Adipose tissue (tissue), 3 donors: ENCODE measurements around the gene PPP1CA. TPM values are rescaled to one million over a fixed set of nuclear protein-coding genes. Genes with fewer than 3 reads are reported as not detected.
A peak's percentile ranks its signal among the peaks of the same experiment; 100 is the strongest.
"Not testable (repeated sequence)": the region's sequence is repeated elsewhere in the genome, so short reads cannot be mapped to it uniquely, and the experiment has no call there.

Experiments used
- H3K27ac ChIP-seq: one replicate; pipeline ENCODE4 v1.5.1; 2013; ENCODE audit warnings: low read depth, low read length
- WGBS, 3 donors: extraction: QIAGEN DNeasy Blood & Tissue Kit; methylation state at CpG; one replicate each; pipeline ENCODE4 v1.1.7; 2013; 5-methylcytosine and 5-hydroxymethylcytosine counted together
- polyA plus RNA-seq, 3 donors: library from polyadenylated mRNA; stranded (reverse); fragments of 200-250 nt; gene quantifications; one replicate each; pipeline ENCODE4 v1.2.3, GENCODE V29; 2013
- donor health status: healthy with polysubstance abuse.
- donor health status: Bipolar disorder and iron deficiency.
- donor health status: healthy.

Gene PPP1CA
- polyA plus RNA-seq, 3 donors: 82.3 to 97.8 (median 93.6) TPM

DNA sequence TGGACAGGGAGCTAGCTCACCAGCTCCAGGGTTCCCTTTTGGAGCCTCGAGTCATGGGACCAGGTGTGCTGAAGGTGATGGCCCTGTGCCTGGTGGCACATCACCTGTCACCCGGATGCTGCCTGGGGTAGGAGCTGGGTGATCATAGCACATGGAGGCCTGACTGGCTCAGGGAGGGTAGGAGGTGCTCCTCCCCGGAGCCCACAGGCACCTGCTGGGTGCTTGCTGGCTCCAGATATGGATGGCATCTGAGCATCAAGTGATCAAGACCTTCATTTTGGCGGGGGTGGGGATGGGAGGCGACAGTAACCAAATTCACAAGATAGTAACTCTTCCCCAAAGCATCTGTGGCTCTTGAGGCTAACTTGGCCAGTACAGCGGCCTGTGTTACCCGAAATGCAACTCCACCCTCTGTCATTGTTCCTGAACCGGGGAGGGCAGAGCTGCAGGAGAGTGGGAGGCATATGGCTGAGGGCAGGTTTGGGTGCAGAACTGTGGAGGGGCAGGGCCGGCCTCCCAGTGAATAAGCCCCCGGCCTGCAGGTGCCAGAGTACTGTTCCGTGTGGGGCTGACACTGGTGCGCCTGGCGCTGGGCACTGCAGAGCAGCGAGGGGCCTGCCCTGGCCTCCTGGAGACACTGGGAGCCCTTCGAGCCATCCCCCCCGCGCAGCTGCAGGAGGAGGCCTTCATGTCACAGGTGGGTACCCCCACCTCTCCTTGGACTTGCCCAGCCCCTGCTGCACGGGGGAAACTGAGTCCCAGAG, 7.0 kb upstream of the PPP1CA start:
- H3K27ac ChIP-seq: no peak overlapping the region
- 54 to 62% (median 58%) methylated on average over 18 of the region's 18 CpGs for WGBS, 3 donors

DNA sequence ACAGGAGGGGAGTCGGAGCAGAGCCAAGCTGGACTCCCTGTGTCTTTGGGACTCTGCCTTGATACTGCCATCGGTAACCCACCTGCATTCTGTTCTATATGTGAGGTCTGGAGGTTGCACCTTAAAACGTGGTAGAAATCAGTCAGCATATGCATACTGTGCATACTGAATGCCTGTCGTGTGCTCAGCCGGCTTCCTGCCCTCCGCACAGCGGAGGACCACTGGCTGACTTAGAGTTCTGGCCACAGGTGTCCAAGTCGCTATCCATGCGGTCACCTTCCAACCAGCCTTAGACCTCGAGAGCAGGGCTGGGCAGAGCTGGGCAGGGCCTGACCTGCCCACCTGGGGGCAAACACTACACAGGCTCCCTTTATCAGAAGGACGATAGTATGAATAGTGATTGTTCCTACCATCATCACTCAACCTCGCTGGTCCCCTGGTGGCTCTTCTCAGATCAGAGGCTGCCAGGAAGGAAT, 6.1 kb upstream of the PPP1CA start:
- no peak overlapping the region for H3K27ac ChIP-seq
- WGBS, 3 donors: 57 to 75% (median 63%) methylated on average over 12 of the region's 12 CpGs

GRCh38 chr11:67406969-67407687, 5.5 kb upstream of the PPP1CA start:
- no peak overlapping the region for H3K27ac ChIP-seq
- 45 to 59% (median 47%) methylated on average over 12 of the region's 12 CpGs for WGBS, 3 donors

DNA sequence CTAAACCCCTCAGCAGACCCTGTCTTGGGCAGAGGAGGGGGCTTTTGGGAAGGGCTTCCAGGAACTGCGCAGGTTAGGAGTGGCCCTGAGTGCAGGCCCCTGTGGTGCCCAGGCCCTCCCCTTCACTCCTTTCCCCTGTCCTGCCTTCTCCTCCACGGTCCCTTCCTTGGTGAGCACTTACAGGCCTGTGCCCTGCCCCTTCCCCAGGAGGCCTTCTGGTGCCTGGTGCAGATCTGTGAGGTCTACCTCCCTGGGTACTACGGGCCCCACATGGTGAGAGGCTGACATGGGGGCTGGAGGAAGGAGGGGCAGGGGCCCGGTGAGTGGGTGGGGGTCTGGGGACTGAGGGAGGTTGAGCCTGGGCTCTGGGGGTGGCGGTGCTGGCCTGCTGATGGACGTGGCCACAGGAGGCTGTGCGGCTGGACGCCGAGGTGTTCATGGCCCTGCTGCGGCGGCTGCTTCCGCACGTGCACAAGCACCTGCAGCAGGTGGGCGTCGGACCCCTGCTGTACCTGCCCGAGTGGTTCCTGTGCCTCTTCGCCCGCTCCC, 4.8 kb upstream of the PPP1CA start:
- WGBS, 3 donors: 78 to 84% (median 84%) methylated on average over 14 to 18 of the region's 18 CpGs
- H3K27ac ChIP-seq: no peak overlapping the region

GRCh38 chr11:67405688-67406339, 4.2 kb upstream of the PPP1CA start:
- H3K27ac ChIP-seq: no peak overlapping the region
- WGBS, 3 donors: 84 to 93% (median 89%) methylated on average over 8 to 9 of the region's 9 CpGs

GRCh38 chr11:67405196-67405567, 3.5 kb upstream of the PPP1CA start:
- WGBS, 3 donors: 89 to 94% (median 91%) methylated on average over 6 of the region's 6 CpGs
- no peak overlapping the region for H3K27ac ChIP-seq

- WGBS, 3 donors: 51 to 62% (median 52%) methylated on average over 12 to 13 of the region's 13 CpGs
- no peak overlapping the region for H3K27ac ChIP-seq
Observed at GRCh38 chr11:67404515-67405195, 3.0 kb upstream of the PPP1CA start.

GRCh38 chr11:67403085-67403484, 1.4 kb upstream of the PPP1CA start:
- not testable (repeated sequence) for H3K27ac ChIP-seq
- WGBS, 3 donors: 90 to 94% (median 92%) methylated on average over 9 of the region's 9 CpGs

DNA sequence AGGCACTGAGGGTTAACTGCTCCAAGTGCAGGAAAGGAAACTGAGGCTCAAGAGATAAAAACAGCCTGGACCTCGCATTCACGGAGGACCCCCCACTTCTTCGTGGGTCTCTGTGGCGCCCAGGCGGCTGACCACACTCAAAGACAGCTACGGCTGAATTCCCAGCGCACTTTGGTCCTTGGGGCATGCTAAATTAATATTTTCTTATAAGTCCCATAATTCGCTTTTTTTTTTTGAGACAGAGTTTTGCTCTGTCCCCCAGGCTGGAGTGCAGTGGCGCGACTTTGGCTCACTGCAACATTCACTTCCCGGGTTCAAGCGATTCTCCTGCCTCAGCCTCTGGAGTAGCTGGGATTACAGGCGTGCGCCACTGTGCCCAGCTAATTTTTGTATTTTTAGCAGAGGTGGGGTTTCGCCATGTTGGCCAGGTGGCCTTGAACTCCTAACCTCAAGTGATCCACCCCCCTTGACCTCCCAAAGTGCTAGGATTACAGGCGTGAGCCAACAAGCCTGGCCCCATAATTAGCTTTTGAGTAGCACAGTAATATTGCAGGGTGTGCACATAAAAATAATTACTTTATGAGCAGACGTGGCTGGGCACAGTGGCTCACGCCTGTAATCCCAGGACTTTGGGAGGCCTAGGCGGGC, 658 bp upstream of the PPP1CA start:
- WGBS, 3 donors: 48 to 52% (median 51%) methylated on average over 19 of the region's 19 CpGs
- peak overlapping the region; percentile 62 for H3K27ac ChIP-seq

DNA sequence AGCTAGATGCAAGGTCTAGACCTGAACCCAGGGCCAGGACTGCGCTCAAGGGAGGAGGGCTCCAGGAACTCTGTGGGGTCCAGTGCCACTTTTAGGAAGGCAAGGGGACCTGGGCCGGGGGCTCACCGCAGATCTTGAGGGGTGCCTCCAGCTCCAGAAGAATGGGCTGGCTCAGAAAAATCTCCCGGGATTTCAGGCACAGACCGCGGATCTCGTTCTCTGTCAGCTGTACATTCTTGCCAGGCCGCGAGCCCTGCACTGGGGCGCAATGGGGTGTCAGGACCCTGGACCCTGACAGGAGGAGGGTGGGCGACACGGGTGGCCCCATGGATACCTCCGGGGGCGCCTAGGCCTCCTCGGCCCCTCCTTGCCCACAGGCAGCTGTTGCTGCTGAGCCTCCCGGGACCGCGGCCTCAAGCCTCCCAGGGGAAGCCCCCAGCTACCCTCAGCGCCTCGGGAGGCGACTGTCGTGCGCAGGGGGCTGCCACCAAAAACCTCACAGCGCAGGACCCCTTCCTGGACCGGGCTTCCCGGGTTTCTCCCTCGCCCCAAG, 640 bp downstream of the PPP1CA start:
- 4% methylated on average over 26 to 27 of the region's 27 CpGs for WGBS, 3 donors
- peak overlapping the region; percentile 45 for H3K27ac ChIP-seq

DNA sequence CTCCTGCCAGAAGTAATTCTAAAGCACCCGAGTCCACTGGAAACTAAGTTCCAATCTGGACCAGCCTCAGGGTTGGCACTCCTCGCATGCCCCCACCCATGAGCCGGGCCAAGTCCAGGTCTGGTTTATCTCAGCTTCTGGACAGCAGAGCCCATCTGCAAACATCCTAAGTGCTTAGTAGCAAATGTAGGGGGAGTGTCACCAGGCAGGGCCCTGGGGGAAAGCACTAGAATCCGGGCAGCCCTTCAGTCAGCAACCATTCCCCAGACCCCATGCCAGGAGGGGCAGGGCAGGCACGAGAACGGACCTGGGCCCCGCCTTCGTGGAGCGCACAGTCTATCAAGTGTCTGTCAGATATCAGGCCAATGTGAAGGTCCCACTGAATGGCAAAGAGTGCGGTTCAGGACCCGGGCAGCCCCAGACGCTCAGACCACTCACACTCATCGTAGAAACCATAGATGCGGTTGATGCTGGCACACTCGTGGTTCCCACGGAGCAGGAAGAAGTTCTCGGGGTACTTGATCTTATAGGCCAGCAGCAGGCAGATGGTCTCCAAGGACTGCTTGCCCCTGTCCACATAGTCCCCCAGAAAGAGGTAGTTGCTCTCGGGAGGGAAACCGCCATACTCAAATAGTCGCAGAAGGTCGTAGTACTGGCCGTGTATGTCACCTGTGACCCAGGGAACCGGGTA, 1.3 kb downstream of the PPP1CA start:
- H3K27ac ChIP-seq: no peak overlapping the region
- 36 to 40% (median 38%) methylated on average over 23 of the region's 23 CpGs for WGBS, 3 donors

DNA sequence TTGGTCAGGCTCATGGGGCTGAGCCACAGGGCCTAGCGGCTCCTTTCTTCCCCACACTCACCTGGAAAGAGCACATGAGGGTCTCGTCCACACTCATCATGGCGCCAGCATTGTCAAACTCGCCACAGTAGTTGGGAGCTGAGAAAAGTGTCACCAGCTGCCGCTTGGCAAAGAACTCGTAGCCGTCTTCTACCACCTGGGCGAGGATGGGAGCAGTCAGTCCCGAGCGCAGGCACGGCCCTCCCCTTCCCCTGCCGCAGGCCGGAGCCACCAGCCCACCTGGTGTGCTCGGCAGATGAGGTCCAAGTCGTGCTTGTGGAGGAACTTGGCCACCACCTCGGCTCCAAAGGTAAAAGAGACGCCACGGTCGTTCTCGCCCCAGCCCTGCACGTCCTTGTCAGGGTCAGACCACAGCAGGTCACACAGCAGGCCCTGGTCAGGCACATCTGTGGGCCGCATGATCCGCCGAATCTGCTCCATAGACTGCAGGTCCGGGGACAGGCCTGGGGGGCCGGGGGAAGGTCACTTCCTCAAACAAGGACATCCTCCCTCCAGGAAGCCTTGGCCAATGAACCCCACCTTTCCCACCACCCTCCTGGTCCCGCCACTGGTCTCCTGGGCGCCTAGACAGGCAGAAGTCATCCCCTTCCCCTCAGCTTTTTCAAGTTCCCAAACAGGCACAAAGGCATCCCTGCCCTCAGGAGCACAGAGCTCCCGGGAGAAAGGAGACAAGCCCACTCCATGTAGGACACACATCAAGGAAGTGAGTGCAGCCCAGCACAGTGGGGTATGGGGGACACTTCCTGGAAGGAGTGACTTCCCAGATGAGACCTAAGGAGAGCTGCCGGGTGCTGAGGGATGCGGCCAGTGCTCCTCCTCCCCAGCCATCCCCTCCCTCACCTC, 2.7 kb downstream of the PPP1CA start:
- WGBS, 3 donors: 84 to 86% (median 85%) methylated on average over 29 to 31 of the region's 31 CpGs
- no peak overlapping the region for H3K27ac ChIP-seq

GRCh38 chr11:67397986-67398660, 3.5 kb downstream of the PPP1CA start:
- no peak overlapping the region for H3K27ac ChIP-seq
- WGBS, 3 donors: 75 to 83% (median 80%) methylated on average over 24 of the region's 24 CpGs

DNA sequence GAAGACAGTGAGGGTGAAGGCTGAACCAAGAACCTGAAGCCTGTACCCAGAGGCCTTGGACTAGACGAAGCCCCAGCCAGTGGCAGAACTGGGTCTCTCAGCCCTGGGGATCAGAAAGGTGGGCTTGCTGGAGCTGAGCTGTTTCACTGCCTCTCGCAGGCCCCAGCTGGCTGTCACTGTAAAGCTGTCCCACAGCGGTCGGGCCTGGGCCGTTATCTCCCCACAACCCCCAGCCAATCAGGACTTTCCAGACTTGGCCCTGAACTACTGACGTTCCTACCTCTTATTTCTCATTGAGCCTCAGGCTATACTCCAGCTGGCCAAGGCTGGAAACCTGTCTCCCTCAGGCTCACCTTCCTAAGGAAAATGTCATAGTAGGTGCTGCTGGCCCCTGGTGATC, 4.1 kb downstream of the PPP1CA start:
- 63 to 77% (median 74%) methylated on average over 6 of the region's 6 CpGs for WGBS, 3 donors
- no peak overlapping the region for H3K27ac ChIP-seq

DNA sequence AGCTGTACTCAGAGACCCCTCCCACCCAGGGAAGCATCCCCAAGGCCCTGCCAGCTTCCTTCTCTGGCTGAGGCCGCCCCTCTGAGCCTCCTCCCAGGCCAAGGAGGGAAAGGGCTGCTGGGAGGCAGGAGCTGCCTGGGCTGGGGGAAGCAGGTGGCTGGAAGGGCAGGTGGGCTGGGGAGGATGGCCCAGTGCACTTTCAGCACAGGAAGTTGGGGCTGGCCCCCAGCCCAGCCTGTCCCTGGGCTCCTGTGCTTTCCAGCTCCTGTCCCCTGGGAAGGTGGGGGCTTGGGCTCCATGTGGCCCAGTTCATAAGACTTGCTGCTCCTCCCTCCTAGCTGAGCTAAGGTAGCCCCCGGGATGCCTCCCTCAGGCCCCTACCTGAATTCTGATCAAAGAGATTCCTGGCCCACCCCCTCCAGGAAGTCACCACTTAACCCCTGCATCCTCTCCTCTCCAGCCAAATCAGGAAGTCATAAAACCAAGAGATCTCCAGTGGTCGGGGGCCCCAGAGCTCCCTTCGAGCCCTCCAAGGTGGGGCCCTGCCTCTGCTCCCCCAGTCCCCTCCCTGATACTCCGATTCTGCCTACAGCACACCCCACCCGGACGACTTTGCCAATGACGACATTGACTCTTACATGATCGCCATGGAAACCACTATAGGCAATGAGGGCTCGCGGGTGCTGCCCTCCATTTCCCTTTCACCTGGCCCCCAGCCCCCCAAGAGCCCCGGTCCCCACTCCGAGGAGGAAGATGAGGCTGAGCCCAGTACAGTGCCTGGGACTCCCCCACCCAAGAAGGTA, 4.9 kb downstream of the PPP1CA start:
- no peak overlapping the region for H3K27ac ChIP-seq
- 23 to 64% (median 36%) methylated on average over 12 to 13 of the region's 13 CpGs for WGBS, 3 donors
